IMR-90 (cell line): Measurements from ENCODE around the gene PITX2.

Experiments used
- CEBPB ChIP-seq: IDR thresholded peaks from 2 replicates; pipeline ENCODE4 v1.6.1; 2012; ENCODE audit warnings: low read depth, low read length, improper control_type of control experiment
- MAFK ChIP-seq: IDR thresholded peaks from 2 replicates; pipeline ENCODE4 v1.6.1; 2012; ENCODE audit warnings: low read depth, low read length, improper control_type of control experiment
- MAZ ChIP-seq: IDR thresholded peaks from 2 replicates; pipeline ENCODE4 v1.6.1; 2012; ENCODE audit warnings: low read depth, mild to moderate bottlenecking, low read length, improper control_type of control experiment, moderate library complexity, borderline replicate concordance
- MXI1 ChIP-seq: IDR thresholded peaks from 2 replicates; pipeline ENCODE4 v1.6.1; 2012; ENCODE audit warnings: low read depth, mild to moderate bottlenecking, low read length, moderate library complexity, borderline replicate concordance
- POLR2A ChIP-seq: IDR thresholded peaks from 2 replicates; pipeline ENCODE4 v1.6.1; 2012; ENCODE audit warnings: mild to moderate bottlenecking, low read depth, low read length
- RAD21 ChIP-seq: IDR thresholded peaks from 2 replicates; pipeline ENCODE4 v1.6.1; 2012; ENCODE audit warnings: low read length, improper control_type of control experiment
- RCOR1 ChIP-seq: IDR thresholded peaks from 2 replicates; pipeline ENCODE4 v1.6.1; 2012; ENCODE audit warnings: mild to moderate bottlenecking, low read length, improper control_type of control experiment; ENCODE audit not compliant: insufficient replicate concordance
- SMC3 ChIP-seq: fragments of 150-350 bp; IDR thresholded peaks from 2 replicates; pipeline ENCODE4 v1.6.1; 2016; ENCODE audit warnings: low read depth, mild to moderate bottlenecking, antibody characterized with exemption, low read length, moderate library complexity
- TF ChIP-seq, protein P1 (sequence below): conservative IDR thresholded peaks from 2 replicates; pipeline ENCODE4 v1.5.1; 2012; ENCODE audit warnings: mild to moderate bottlenecking, low read depth, low read length, improper control_type of control experiment
- TF ChIP-seq, protein P2 (sequence below): fragments of 150-350 bp; IDR thresholded peaks from 2 replicates; pipeline ENCODE4 v1.6.1; 2016; ENCODE audit warnings: low read depth, mild to moderate bottlenecking, low read length, moderate library complexity, borderline replicate concordance

DNA sequence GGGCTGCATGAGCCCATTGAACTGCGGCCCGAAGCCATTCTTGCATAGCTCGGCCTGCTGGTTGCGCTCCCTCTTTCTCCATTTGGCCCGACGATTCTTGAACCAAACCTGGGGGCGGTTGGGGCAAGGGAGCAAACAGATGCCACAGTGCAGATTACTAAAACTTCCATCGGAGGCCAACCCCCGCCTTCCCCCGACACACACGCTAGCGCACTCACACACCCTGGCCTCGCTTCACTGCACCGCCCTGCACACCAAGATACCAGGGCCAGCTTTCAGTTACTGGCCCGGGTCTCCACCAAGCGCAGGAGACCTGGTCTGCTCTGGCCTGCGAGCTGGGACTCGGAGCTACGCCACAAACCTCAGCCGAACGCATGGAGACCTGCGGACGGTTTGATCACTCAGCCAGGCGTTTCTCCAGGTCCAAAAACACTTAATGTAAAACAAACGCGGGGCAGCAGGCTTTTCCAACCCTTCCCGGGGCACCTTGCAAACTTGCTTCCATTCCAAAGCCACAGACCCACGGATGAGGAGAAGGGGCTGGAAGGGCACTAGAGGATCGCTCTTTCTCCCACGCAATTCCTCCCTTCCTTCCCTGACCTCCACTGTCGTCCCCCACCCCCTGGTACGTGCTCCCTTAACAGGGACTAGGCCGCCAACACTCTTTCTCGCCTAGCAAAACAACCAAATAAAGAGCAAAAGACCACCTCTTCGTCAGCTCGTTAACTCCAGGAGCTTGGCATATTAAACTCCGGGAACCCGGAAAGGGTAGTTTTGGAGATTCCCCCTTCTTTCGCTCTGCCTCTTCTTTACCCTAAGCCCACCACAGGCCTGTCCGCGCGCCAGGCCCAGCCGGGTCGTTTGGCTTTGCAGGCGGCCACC lies 4.1 kb downstream of the PITX2 start:
- TF ChIP-seq, protein P1, sequence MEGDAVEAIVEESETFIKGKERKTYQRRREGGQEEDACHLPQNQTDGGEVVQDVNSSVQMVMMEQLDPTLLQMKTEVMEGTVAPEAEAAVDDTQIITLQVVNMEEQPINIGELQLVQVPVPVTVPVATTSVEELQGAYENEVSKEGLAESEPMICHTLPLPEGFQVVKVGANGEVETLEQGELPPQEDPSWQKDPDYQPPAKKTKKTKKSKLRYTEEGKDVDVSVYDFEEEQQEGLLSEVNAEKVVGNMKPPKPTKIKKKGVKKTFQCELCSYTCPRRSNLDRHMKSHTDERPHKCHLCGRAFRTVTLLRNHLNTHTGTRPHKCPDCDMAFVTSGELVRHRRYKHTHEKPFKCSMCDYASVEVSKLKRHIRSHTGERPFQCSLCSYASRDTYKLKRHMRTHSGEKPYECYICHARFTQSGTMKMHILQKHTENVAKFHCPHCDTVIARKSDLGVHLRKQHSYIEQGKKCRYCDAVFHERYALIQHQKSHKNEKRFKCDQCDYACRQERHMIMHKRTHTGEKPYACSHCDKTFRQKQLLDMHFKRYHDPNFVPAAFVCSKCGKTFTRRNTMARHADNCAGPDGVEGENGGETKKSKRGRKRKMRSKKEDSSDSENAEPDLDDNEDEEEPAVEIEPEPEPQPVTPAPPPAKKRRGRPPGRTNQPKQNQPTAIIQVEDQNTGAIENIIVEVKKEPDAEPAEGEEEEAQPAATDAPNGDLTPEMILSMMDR: no peak
- TF ChIP-seq POLR2A (no peak), RAD21 (no peak), MAZ (no peak), CEBPB (no peak), MAFK (no peak), MXI1 (no peak), RCOR1 (no peak), SMC3 (no peak)
- TF ChIP-seq, protein P2, sequence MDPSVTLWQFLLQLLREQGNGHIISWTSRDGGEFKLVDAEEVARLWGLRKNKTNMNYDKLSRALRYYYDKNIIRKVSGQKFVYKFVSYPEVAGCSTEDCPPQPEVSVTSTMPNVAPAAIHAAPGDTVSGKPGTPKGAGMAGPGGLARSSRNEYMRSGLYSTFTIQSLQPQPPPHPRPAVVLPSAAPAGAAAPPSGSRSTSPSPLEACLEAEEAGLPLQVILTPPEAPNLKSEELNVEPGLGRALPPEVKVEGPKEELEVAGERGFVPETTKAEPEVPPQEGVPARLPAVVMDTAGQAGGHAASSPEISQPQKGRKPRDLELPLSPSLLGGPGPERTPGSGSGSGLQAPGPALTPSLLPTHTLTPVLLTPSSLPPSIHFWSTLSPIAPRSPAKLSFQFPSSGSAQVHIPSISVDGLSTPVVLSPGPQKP: no peak
